PC-3 (cell line): ENCODE results near the gene PDGFD. TPM values are rescaled to one million over a fixed set of nuclear protein-coding genes. Genes with fewer than 3 reads are reported as not detected.

Experiments
- ATAC-seq: fragments of 200-7000 bp; cut with Tn5 transposase; 2 replicates; pipeline ENCODE4 v1.9.1; 2020; ENCODE audit warnings: mild to moderate bottlenecking, moderate library complexity
- BruUV-seq: library from RNA; stranded (reverse); fragments of 400-500 nt; replicated peaks from 2 replicates; lab custom pipeline; 2021; lab: Mats Ljungman, UMichigan
- CTCF ChIA-PET: fragments of 300-600 bp; sonication (Branson Sonifier 250); formaldehyde crosslinking; loops from one replicate; lab custom pipeline; 2022; ENCODE audit warnings: antibody characterized with exemption; lab: Charles Lee
- POLR2A ChIA-PET: fragments of 300-600 bp; sonication (Branson Sonifier 250); formaldehyde crosslinking; loops from one replicate; lab custom pipeline; 2022; ENCODE audit warnings: antibody characterized with exemption; ENCODE audit not compliant: unreplicated experiment; lab: Charles Lee
- DNase-seq: peaks from one replicate; pipeline ENCODE4 v3.0.0-alpha.2; 2015
- H2AFZ ChIP-seq: fragments of 300-600 bp; sonication (generic); 2 replicates; pipeline ENCODE4 v1.6.0; 2016; ENCODE audit warnings: antibody characterized with exemption, low read length
- H3F3A ChIP-seq: fragments of 300-600 bp; sonication (generic); one replicate; pipeline ENCODE4 v1.6.0; 2017; ENCODE audit warnings: antibody characterized with exemption, low read length, control low read depth, mild to moderate bottlenecking; ENCODE audit not compliant: unreplicated experiment
- H3K27ac ChIP-seq: fragments of 300-600 bp; sonication (generic); 2 replicates; pipeline ENCODE4 v1.5.1; 2016; ENCODE audit warnings: mild to moderate bottlenecking, low read length
- H3K27me3 ChIP-seq: fragments of 300-600 bp; sonication (generic); 2 replicates; pipeline ENCODE4 v1.6.1; 2016; ENCODE audit warnings: low read length, mixed read lengths
- H3K36me3 ChIP-seq: fragments of 300-600 bp; sonication (generic); 2 replicates; pipeline ENCODE4 v1.6.1; 2016; ENCODE audit warnings: low read depth, mixed run types, low read length, mixed read lengths
- H3K4me1 ChIP-seq: fragments of 300-600 bp; sonication (generic); 2 replicates; pipeline ENCODE4 v1.5.1; 2016; ENCODE audit warnings: low read length; ENCODE audit not compliant: insufficient read depth
- H3K4me2 ChIP-seq: fragments of 300-600 bp; sonication (generic); 2 replicates; pipeline ENCODE4 v1.6.0; 2016; ENCODE audit warnings: low read length
- H3K4me3 ChIP-seq: fragments of 300-600 bp; sonication (generic); 2 replicates; pipeline ENCODE4 v1.5.1; 2016; ENCODE audit warnings: mild to moderate bottlenecking, low read length, mixed read lengths
- H3K79me2 ChIP-seq: fragments of 300-600 bp; sonication (generic); 2 replicates; pipeline ENCODE4 v1.6.1; 2017; ENCODE audit warnings: low read length, mixed read lengths
- H3K9ac ChIP-seq: fragments of 300-600 bp; sonication (generic); 2 replicates; pipeline ENCODE4 v1.6.0; 2016; ENCODE audit warnings: mild to moderate bottlenecking, low read length
- H3K9me2 ChIP-seq: fragments of 300-600 bp; sonication (generic); replicated peaks from 2 replicates; pipeline ENCODE4 v1.6.1; 2016; ENCODE audit warnings: mixed run types, low read length, mixed read lengths
- H3K9me3 ChIP-seq: fragments of 300-600 bp; sonication (generic); 2 replicates; pipeline ENCODE4 v1.6.1; 2016; ENCODE audit warnings: low read length, mixed read lengths
- H4K20me1 ChIP-seq: fragments of 300-600 bp; sonication (generic); 2 replicates; pipeline ENCODE4 v1.6.1; 2016; ENCODE audit warnings: low read length, mixed read lengths
- EZH2 ChIP-seq: fragments of 300-600 bp; sonication (generic); IDR thresholded peaks from one replicate; pipeline ENCODE4 v1.6.1; 2017; ENCODE audit warnings: antibody characterized with exemption, mild to moderate bottlenecking, low read length; ENCODE audit not compliant: unreplicated experiment
- EZH2phosphoT487 ChIP-seq: fragments of 300-600 bp; sonication (generic); IDR thresholded peaks from 2 replicates; pipeline ENCODE4 v1.6.1; 2018; ENCODE audit warnings: mild to moderate bottlenecking, antibody characterized with exemption, low read length, borderline replicate concordance
- intact Hi-C: fragments of 100-400 bp; cut with micrococcal nuclease; formaldehyde crosslinking; loops from 2 replicates; pipeline ENCODE4 v1.9.0; 2023
- total RNA-seq: library from RNA; depleted of rRNA; stranded (reverse); fragments of >200 nt; gene quantifications from 2 replicates; pipeline ENCODE4 v1.2.3, GENCODE V29; 2014
- TF ChIP-seq, protein P1 (sequence below): fragments of 300-600 bp; sonication (generic); conservative IDR thresholded peaks from 2 replicates; pipeline ENCODE4 v1.5.1; 2017; ENCODE audit warnings: antibody characterized with exemption, low read depth, mild to moderate bottlenecking, low read length

Gene PDGFD
- total RNA-seq, 1 experiment from 2014 or later = 5.0 TPM

- no peaks in the 10 kb centered on the region for H3K36me3 ChIP-seq
- H3K9ac ChIP-seq = no peak overlapping the region
- no peaks in the 10 kb centered on the region for H3K79me2 ChIP-seq
- H3F3A ChIP-seq = no peaks in the 10 kb centered on the region
- TF ChIP-seq, protein P1, sequence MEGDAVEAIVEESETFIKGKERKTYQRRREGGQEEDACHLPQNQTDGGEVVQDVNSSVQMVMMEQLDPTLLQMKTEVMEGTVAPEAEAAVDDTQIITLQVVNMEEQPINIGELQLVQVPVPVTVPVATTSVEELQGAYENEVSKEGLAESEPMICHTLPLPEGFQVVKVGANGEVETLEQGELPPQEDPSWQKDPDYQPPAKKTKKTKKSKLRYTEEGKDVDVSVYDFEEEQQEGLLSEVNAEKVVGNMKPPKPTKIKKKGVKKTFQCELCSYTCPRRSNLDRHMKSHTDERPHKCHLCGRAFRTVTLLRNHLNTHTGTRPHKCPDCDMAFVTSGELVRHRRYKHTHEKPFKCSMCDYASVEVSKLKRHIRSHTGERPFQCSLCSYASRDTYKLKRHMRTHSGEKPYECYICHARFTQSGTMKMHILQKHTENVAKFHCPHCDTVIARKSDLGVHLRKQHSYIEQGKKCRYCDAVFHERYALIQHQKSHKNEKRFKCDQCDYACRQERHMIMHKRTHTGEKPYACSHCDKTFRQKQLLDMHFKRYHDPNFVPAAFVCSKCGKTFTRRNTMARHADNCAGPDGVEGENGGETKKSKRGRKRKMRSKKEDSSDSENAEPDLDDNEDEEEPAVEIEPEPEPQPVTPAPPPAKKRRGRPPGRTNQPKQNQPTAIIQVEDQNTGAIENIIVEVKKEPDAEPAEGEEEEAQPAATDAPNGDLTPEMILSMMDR = no peak
- no peak for TF ChIP-seq EZH2
- no peak for TF ChIP-seq EZH2phosphoT487
- H4K20me1 ChIP-seq = no peaks in the 10 kb centered on the region
- no peak for DNase-seq
- intact Hi-C loops = no loop called here
- H2AFZ ChIP-seq = no peak overlapping the region
- H3K27ac ChIP-seq = no peak overlapping the region
- ChIA-PET POLR2A (no interaction called here), CTCF (no interaction called here)
- H3K9me3 ChIP-seq = no peaks in the 10 kb centered on the region
- no peak for ATAC-seq
- no TSS peak for BruUV-seq
- no peaks in the 10 kb centered on the region for H3K4me1 ChIP-seq
- peaks cover 14% of the 10 kb centered on the region; the same call in 1 of the 2 replicates for H3K27me3 ChIP-seq
- H3K9me2 ChIP-seq = no peaks in the 10 kb centered on the region
- H3K4me3 ChIP-seq = no peak overlapping the region
- no peak overlapping the region for H3K4me2 ChIP-seq
Measured at GRCh38 chr11:103997082-103997481, 166.9 kb downstream of the PDGFD start.

DNA sequence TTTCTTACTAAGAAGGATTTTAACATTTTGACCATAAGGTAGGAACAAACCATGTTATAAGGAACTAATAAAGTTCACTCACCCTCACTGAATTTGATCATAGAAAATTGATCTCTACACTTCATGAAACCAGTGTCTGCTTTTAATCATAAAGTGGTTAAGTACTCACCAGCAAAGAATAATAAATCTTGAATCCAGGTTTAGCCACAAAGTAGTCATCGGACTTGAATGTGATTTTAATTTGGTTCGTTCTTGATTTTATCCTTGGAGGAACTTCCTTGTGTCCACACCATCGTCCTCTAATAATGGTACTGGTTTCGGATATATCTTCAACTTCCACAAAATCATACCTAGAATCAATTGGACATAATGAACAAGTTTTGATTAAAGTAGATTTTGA is 168.1 kb downstream of the PDGFD start:
- intact Hi-C loops = no loop called here
- BruUV-seq = no TSS peak

GRCh38 chr11:103994518-103994917 is 169.4 kb downstream of the PDGFD start:
- H3K27me3 ChIP-seq = peaks cover 15% of the 10 kb centered on the region; the same call in 1 of the 2 replicates
- H3K9me3 ChIP-seq = no peaks in the 10 kb centered on the region
- DNase-seq (no peak), ATAC-seq (no peak)
- CTCF ChIA-PET = no interaction called here
- no peaks in the 10 kb centered on the region for H4K20me1 ChIP-seq
- POLR2A ChIA-PET = no interaction called here
- no peaks in the 10 kb centered on the region for H3F3A ChIP-seq
- intact Hi-C loops = no loop called here
- H3K27ac ChIP-seq = no peak overlapping the region
- no TSS peak for BruUV-seq
- no peaks in the 10 kb centered on the region for H3K4me1 ChIP-seq
- H3K9me2 ChIP-seq = no peaks in the 10 kb centered on the region
- no peaks in the 10 kb centered on the region for H3K79me2 ChIP-seq
- no peak overlapping the region for H3K4me2 ChIP-seq
- no peak overlapping the region for H3K4me3 ChIP-seq
- no peaks in the 10 kb centered on the region for H3K36me3 ChIP-seq
- no peak overlapping the region for H3K9ac ChIP-seq
- TF ChIP-seq EZH2phosphoT487 (no peak), EZH2 (no peak)
- TF ChIP-seq, protein P1 = no peak
- no peak overlapping the region for H2AFZ ChIP-seq

More for the DNA sequence above, 168.1 kb downstream of the PDGFD start:
- H3K36me3 ChIP-seq = no peaks in the 10 kb centered on the region
- H3K9me2 ChIP-seq = no peaks in the 10 kb centered on the region
- ATAC-seq (no peak), DNase-seq (no peak)
- H3K79me2 ChIP-seq = no peaks in the 10 kb centered on the region
- H3K4me2 ChIP-seq = no peak overlapping the region
- no peak overlapping the region for H3K9ac ChIP-seq
- H3K9me3 ChIP-seq = no peaks in the 10 kb centered on the region
- no peaks in the 10 kb centered on the region for H4K20me1 ChIP-seq
- TF ChIP-seq, protein P1 = no peak
- no peak for TF ChIP-seq EZH2
- no peak for TF ChIP-seq EZH2phosphoT487
- no peaks in the 10 kb centered on the region for H3F3A ChIP-seq
- ChIA-PET POLR2A (no interaction called here), CTCF (no interaction called here)
- no peak overlapping the region for H3K27ac ChIP-seq
- H2AFZ ChIP-seq = no peak overlapping the region
- peaks cover 14% of the 10 kb centered on the region; the same call in 1 of the 2 replicates for H3K27me3 ChIP-seq
- no peak overlapping the region for H3K4me3 ChIP-seq
- no peaks in the 10 kb centered on the region for H3K4me1 ChIP-seq
